HepG2 (cell line): ENCODE measurements around the gene PMFBP1. TPM values are rescaled to one million over a fixed set of nuclear protein-coding genes. Genes with fewer than 3 reads are reported as not detected.

Source experiments
- ATAC-seq: fragments of 200-7000 bp; cut with Tn5 transposase; 3 replicates; pipeline ENCODE4 v1.9.1; 2020; ENCODE audit warnings: mild to moderate bottlenecking, moderate library complexity
- BruUV-seq: library from RNA; stranded (reverse); fragments of 400-500 nt; replicated peaks from 2 replicates; lab custom pipeline; 2021; lab: Mats Ljungman, UMichigan
- CTCF ChIA-PET: fragments of 300-600 bp; formaldehyde crosslinking; extraction: SDS; loops from one replicate; lab custom pipeline; 2021; ENCODE audit warnings: low total read pairs, inconsistent platforms, low intra/inter-chr PET ratio; lab: Yijun Ruan, JAX
- POLR2A ChIA-PET: fragments of 350-600 bp; sonication (Branson Sonifier 250); formaldehyde crosslinking; loops from one replicate; lab custom pipeline; 2020; ENCODE audit warnings: antibody characterized with exemption, inconsistent platforms; lab: Yijun Ruan, JAX
- DNase-seq: peaks from one replicate; pipeline ENCODE4 v3.0.0-alpha.2; 2015; ENCODE audit warnings: low spot score
- FAIRE-seq: peaks from 3 replicates; lab custom pipeline; 2011; peaks lifted over from hg19 to GRCh38; lab: Jason Lieb, UNC
- H2AFZ ChIP-seq: one replicate; pipeline ENCODE4 v1.6.1; 2011; ENCODE audit warnings: low read length, inconsistent platforms
- H3K27ac ChIP-seq: fragments of 300-600 bp; 3 replicates; pipeline ENCODE4 v1.8.0; 2011; ENCODE audit warnings: mixed run types, mild to moderate bottlenecking, mixed read lengths, low read length, inconsistent platforms; ENCODE audit not compliant: insufficient read depth; ENCODE audit errors: extremely low read length
- H3K27me3 ChIP-seq, 2 experiments: fragments of 200-600 bp in 1 of 2; 2 replicates in 1 of 2; 3 replicates in 1 of 2; pipeline versions ENCODE4 v1.6.0 to v1.8.0; 2011; ENCODE audit warnings: low read length in 2 of 2, mild to moderate bottlenecking in 2 of 2, moderate library complexity in 2 of 2, inconsistent platforms in 1 of 2; ENCODE audit not compliant: insufficient read depth in 2 of 2, control insufficient read depth in 1 of 2
- H3K36me3 ChIP-seq, 2 experiments: fragments of 200-600 bp in 1 of 2; replicated peaks in 1 of 2; 2 replicates in 1 of 2; 3 replicates in 1 of 2; pipeline versions ENCODE4 v1.5.1 to v1.8.0; 2011; ENCODE audit warnings: low read length in 2 of 2, inconsistent platforms in 1 of 2; ENCODE audit not compliant: insufficient read depth in 2 of 2, control insufficient read depth in 1 of 2
- H3K4me1 ChIP-seq: 2 replicates; pipeline ENCODE4 v1.5.1; 2012; ENCODE audit warnings: low read length, inconsistent platforms; ENCODE audit not compliant: insufficient read depth
- H3K4me2 ChIP-seq: 2 replicates; pipeline ENCODE4 v1.6.0; 2011; ENCODE audit warnings: low read depth, low read length, inconsistent platforms
- H3K4me3 ChIP-seq, 3 experiments: fragments of 200-600 bp in 1 of 3; sonication (generic), shearing (Covaris generic) in 1 of 3; replicated peaks in 1 of 3; 2 replicates each; pipeline ENCODE4 v1.5.1; 2011 to 2016; ENCODE audit warnings: low read length in 3 of 3, inconsistent platforms in 2 of 3, low read depth in 2 of 3, mild to moderate bottlenecking in 2 of 3, control low read depth in 1 of 3, mixed read lengths in 1 of 3; ENCODE audit not compliant: insufficient read depth in 1 of 3
- H3K79me2 ChIP-seq: one replicate; pipeline ENCODE4 v1.6.1; 2011; ENCODE audit warnings: low read length, inconsistent platforms; ENCODE audit not compliant: insufficient read depth
- H3K9ac ChIP-seq: 2 replicates; pipeline ENCODE4 v1.6.0; 2011; ENCODE audit warnings: mild to moderate bottlenecking, low read depth, low read length, inconsistent platforms; ENCODE audit not compliant: insufficient read depth
- H3K9me3 ChIP-seq: 2 replicates; pipeline ENCODE4 v1.5.1; 2012; ENCODE audit warnings: mild to moderate bottlenecking, low read length
- H4K20me1 ChIP-seq: 2 replicates; pipeline ENCODE4 v1.6.0; 2011; ENCODE audit warnings: inconsistent platforms, mild to moderate bottlenecking, low read length, moderate library complexity; ENCODE audit not compliant: insufficient read depth
- ARNT2 ChIP-seq: sonication (generic); formaldehyde crosslinking; IDR thresholded peaks from 2 replicates; pipeline ENCODE4 v1.8.0; 2022; ENCODE audit warnings: mild to moderate bottlenecking, low read depth, missing genetic modification reagents, moderate library complexity
- FOXJ3 ChIP-seq: sonication (generic); formaldehyde crosslinking; IDR thresholded peaks from 2 replicates; pipeline ENCODE4 v1.4.0; 2020; ENCODE audit warnings: missing genetic modification reagents, mild to moderate bottlenecking, borderline replicate concordance
- GZF1 ChIP-seq: sonication (generic); formaldehyde crosslinking; IDR thresholded peaks from 2 replicates; pipeline ENCODE4 v1.5.1; 2020; ENCODE audit warnings: mild to moderate bottlenecking, missing genetic modification reagents
- POLR2A ChIP-seq, 2 experiments: IDR thresholded peaks; 2 replicates each; pipeline ENCODE4 v1.6.1; 2011; ENCODE audit warnings: low read depth in 2 of 2, low read length in 2 of 2, mild to moderate bottlenecking in 1 of 2, moderate library complexity in 1 of 2; ENCODE audit not compliant: insufficient read depth in 1 of 2
- RARG ChIP-seq: sonication (generic); formaldehyde crosslinking; IDR thresholded peaks from 2 replicates; pipeline ENCODE4 v1.4.0; 2020; ENCODE audit warnings: low read depth, mild to moderate bottlenecking, missing genetic modification reagents
- RELA ChIP-seq: sonication (generic); formaldehyde crosslinking; IDR thresholded peaks from 2 replicates; pipeline ENCODE4 v1.4.0; 2020; ENCODE audit warnings: missing genetic modification reagents
- SNAI1 ChIP-seq: sonication (generic); formaldehyde crosslinking; IDR thresholded peaks from 2 replicates; pipeline ENCODE4 v1.5.0; 2020; ENCODE audit warnings: mild to moderate bottlenecking, missing genetic modification reagents, borderline replicate concordance
- SNRNP70 ChIP-seq: fragments of 200-400 bp; formaldehyde crosslinking; IDR thresholded peaks from 2 replicates; pipeline ENCODE4 v1.6.1; 2017; ENCODE audit warnings: mild to moderate bottlenecking, low read depth, low read length, moderate library complexity
- TOE1 ChIP-seq: sonication (generic); formaldehyde crosslinking; IDR thresholded peaks from 2 replicates; pipeline ENCODE4 v1.4.0; 2020; ENCODE audit warnings: mild to moderate bottlenecking, missing genetic modification reagents
- U2AF1 ChIP-seq: fragments of 200-400 bp; formaldehyde crosslinking; optimal IDR thresholded peaks from 2 replicates; pipeline ENCODE3; 2017; ENCODE audit warnings: mild to moderate bottlenecking, low read depth, low read length
- ZNF773 ChIP-seq: sonication (generic); formaldehyde crosslinking; IDR thresholded peaks from 2 replicates; pipeline ENCODE4 v1.4.0; 2020; ENCODE audit warnings: missing genetic modification reagents, borderline replicate concordance
- WGBS: methylation state at CpG from one replicate; pipeline ENCODE4 v1.1.6; 2017; ENCODE audit warnings: low lambda C conversion rate; 5-methylcytosine and 5-hydroxymethylcytosine counted together
- in situ Hi-C: cut with HindIII; loops from 2 replicates; pipeline ENCODE4 v1.10.0; 2017; ENCODE audit warnings: low pct_unique_long_range_greater_than_20kb; ENCODE audit not compliant: extremely low pct_ligation_motif_present
- intact Hi-C: fragments of 100-400 bp; cut with micrococcal nuclease; formaldehyde crosslinking; loops from one replicate; pipeline ENCODE4 v1.10.0; 2022; ENCODE audit not compliant: unreplicated experiment
- polyA plus RNA-seq, 8 experiments: library from polyadenylated mRNA; depleted of rRNA in 3 of 8; stranded (reverse) in 7 of 8; unstranded in 1 of 8; fragments of >200 nt; fragmentation: Illumina TruSeq in 4 of 8; extraction: Trizol in 4 of 8; gene quantifications; 2 replicates each; pipeline versions ENCODE4 v1.2.1 to v1.2.3, GENCODE V29; 2011 to 2016; ENCODE audit warnings: low read depth in 4 of 8, missing spikeins in 1 of 8, mixed read lengths in 1 of 8; ENCODE audit not compliant: insufficient read depth in 1 of 8
- total RNA-seq, 5 experiments: library from RNA; depleted of rRNA; stranded (reverse); fragments of >200 nt; fragmentation: Illumina TruSeq; extraction: Trizol; gene quantifications; 2 replicates each; pipeline ENCODE4 v1.2.3, GENCODE V29; 2016; ENCODE audit warnings: low read depth in 1 of 5
- TF ChIP-seq, protein P1 (sequence below): sonication (generic); formaldehyde crosslinking; IDR thresholded peaks from 2 replicates; pipeline ENCODE4 v1.5.1; 2020; ENCODE audit warnings: missing genetic modification reagents, mild to moderate bottlenecking, borderline replicate concordance
- TF ChIP-seq, protein P2 (sequence below): sonication (generic); formaldehyde crosslinking; IDR thresholded peaks from 2 replicates; pipeline ENCODE4 v1.8.1; 2023; ENCODE audit warnings: mild to moderate bottlenecking, moderate library complexity, missing genetic modification reagents
- TF ChIP-seq, protein P3 (sequence below): sonication (generic); formaldehyde crosslinking; IDR thresholded peaks from 2 replicates; pipeline ENCODE4 v1.4.0; 2020; ENCODE audit warnings: mild to moderate bottlenecking, low read depth, missing genetic modification reagents
- TF ChIP-seq, protein P4 (sequence below): IDR thresholded peaks from 2 replicates; pipeline ENCODE4 v1.6.1; 2016; ENCODE audit warnings: mild to moderate bottlenecking
- TF ChIP-seq, protein P5 (sequence below): sonication (generic); formaldehyde crosslinking; IDR thresholded peaks from 2 replicates; pipeline ENCODE4 v1.4.0; 2020; ENCODE audit warnings: missing genetic modification reagents

The PMFBP1 gene
- total and polyA plus RNA-seq, 2 of the 13 experiments (the other 11 are each of a cell fraction or from before 2014, with no cell fraction given): 1.9 to 3.8 TPM

DNA sequence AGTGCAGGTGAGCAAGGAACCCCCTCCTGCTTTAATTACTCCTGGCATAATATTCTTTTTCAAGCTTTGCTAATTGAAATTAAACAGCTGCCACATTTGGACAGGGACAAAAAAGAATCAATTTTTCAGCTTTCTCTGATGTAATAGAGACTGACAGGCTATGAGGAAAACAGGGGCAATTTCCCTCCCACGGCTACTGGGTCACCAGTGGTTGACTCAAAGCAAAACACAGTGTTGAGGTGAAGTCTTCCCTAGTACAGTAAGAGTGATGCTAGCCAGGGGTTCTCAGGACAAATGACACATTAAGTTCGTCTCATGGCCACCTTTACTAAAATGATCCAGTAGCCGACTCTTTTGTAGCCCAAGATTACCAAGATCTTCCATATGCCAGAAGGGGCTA is 38.6 kb upstream of the PMFBP1 start:
- no peaks in the 10 kb centered on the region for H3K27me3 ChIP-seq
- H4K20me1 ChIP-seq: no peaks in the 10 kb centered on the region
- ChIA-PET CTCF (no interaction called here), POLR2A (no interaction called here)
- BruUV-seq: no TSS peak
- H3K4me1 ChIP-seq: no peaks in the 10 kb centered on the region
- no peaks in the 10 kb centered on the region for H3K79me2 ChIP-seq
- no peaks in the 10 kb centered on the region for H3K36me3 ChIP-seq
- H3K9me3 ChIP-seq: no peaks in the 10 kb centered on the region; the same call in 1 of the 2 replicates
- no peak for FAIRE-seq
- no peak overlapping the region for H3K4me3 ChIP-seq
- no peak for DNase-seq
- in situ Hi-C loops: no loop called here
- no peak overlapping the region for H2AFZ ChIP-seq
- no peak for ATAC-seq
- no peak overlapping the region for H3K9ac ChIP-seq
- H3K27ac ChIP-seq: no peak overlapping the region
- no peak overlapping the region for H3K4me2 ChIP-seq
- WGBS: 95% methylated on average over 3 of the region's 3 CpGs
- intact Hi-C loops: no loop called here
- TF ChIP-seq GZF1 (no peak), TOE1 (no peak), U2AF1 (no peak), RELA (CRISPR knock-in tag) (no peak), ZNF773 (no peak), ARNT2 (CRISPR knock-in tag) (no peak), RARG (CRISPR knock-in tag) (no peak), POLR2A (IDR thresholded peaks at IDR 0.05; ENCODE audit: insufficient read depth in 1 of 2, low read depth in 2 of 2, low read length in 2 of 2) (no peak), SNRNP70 (no peak), SNAI1 (no peak), FOXJ3 (CRISPR knock-in tag) (no peak)
- TF ChIP-seq, protein P1, sequence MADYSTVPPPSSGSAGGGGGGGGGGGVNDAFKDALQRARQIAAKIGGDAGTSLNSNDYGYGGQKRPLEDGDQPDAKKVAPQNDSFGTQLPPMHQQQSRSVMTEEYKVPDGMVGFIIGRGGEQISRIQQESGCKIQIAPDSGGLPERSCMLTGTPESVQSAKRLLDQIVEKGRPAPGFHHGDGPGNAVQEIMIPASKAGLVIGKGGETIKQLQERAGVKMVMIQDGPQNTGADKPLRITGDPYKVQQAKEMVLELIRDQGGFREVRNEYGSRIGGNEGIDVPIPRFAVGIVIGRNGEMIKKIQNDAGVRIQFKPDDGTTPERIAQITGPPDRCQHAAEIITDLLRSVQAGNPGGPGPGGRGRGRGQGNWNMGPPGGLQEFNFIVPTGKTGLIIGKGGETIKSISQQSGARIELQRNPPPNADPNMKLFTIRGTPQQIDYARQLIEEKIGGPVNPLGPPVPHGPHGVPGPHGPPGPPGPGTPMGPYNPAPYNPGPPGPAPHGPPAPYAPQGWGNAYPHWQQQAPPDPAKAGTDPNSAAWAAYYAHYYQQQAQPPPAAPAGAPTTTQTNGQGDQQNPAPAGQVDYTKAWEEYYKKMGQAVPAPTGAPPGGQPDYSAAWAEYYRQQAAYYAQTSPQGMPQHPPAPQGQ (CRISPR knock-in tag): no peak
- TF ChIP-seq, protein P2, sequence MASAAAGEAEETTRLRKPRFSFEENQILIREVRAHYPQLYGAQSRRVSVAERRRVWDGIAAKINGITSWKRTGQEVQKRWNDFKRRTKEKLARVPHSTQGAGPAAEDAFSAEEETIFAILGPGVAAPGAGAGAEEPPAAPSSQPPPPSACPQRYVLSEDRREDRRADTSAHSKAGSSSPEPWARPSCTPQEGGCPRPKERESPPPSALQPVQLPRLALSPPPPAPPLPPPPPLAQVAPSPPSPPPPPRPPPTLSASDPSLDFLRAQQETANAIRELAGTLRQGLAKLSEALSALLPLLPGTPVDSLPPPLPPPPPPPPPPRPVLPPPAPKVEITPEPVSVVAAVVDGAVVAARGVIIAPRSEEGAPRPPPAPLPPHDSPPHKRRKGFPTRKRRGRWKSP: no peak
- TF ChIP-seq, protein P3, sequence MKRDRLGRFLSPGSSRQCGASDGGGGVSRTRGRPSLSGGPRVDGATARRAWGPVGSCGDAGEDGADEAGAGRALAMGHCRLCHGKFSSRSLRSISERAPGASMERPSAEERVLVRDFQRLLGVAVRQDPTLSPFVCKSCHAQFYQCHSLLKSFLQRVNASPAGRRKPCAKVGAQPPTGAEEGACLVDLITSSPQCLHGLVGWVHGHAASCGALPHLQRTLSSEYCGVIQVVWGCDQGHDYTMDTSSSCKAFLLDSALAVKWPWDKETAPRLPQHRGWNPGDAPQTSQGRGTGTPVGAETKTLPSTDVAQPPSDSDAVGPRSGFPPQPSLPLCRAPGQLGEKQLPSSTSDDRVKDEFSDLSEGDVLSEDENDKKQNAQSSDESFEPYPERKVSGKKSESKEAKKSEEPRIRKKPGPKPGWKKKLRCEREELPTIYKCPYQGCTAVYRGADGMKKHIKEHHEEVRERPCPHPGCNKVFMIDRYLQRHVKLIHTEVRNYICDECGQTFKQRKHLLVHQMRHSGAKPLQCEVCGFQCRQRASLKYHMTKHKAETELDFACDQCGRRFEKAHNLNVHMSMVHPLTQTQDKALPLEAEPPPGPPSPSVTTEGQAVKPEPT: no peak
- TF ChIP-seq, protein P4, sequence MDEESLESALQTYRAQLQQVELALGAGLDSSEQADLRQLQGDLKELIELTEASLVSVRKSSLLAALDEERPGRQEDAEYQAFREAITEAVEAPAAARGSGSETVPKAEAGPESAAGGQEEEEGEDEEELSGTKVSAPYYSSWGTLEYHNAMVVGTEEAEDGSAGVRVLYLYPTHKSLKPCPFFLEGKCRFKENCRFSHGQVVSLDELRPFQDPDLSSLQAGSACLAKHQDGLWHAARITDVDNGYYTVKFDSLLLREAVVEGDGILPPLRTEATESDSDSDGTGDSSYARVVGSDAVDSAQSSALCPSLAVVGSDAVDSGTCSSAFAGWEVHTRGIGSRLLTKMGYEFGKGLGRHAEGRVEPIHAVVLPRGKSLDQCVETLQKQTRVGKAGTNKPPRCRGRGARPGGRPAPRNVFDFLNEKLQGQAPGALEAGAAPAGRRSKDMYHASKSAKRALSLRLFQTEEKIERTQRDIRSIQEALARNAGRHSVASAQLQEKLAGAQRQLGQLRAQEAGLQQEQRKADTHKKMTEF: no peak
- TF ChIP-seq, protein P5, sequence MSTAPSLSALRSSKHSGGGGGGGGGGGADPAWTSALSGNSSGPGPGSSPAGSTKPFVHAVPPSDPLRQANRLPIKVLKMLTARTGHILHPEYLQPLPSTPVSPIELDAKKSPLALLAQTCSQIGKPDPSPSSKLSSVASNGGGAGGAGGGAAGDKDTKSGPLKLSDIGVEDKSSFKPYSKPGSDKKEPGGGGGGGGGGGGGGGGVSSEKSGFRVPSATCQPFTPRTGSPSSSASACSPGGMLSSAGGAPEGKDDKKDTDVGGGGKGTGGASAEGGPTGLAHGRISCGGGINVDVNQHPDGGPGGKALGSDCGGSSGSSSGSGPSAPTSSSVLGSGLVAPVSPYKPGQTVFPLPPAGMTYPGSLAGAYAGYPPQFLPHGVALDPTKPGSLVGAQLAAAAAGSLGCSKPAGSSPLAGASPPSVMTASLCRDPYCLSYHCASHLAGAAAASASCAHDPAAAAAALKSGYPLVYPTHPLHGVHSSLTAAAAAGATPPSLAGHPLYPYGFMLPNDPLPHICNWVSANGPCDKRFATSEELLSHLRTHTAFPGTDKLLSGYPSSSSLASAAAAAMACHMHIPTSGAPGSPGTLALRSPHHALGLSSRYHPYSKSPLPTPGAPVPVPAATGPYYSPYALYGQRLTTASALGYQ (CRISPR knock-in tag): no peak
